Panc1 (cell line): ENCODE data around the gene CLSTN2.

Experiments used
- CTCF ChIP-seq: fragments of 450-650 bp; IDR thresholded peaks from 2 replicates; pipeline ENCODE4 v1.5.1; 2017; ENCODE audit warnings: mild to moderate bottlenecking
- REST ChIP-seq, 2 experiments: IDR thresholded peaks; 2 replicates each; pipeline ENCODE4 v1.6.1; 2011 to 2012; ENCODE audit warnings: low read depth in 2 of 2, control low read depth in 1 of 2, low read length in 1 of 2, mild to moderate bottlenecking in 1 of 2, moderate library complexity in 1 of 2; ENCODE audit not compliant: insufficient read depth in 1 of 2
- SIN3A ChIP-seq: IDR thresholded peaks from 2 replicates; pipeline ENCODE4 v1.6.1; 2012; ENCODE audit warnings: low read depth, mild to moderate bottlenecking, low read length, moderate library complexity, borderline replicate concordance; ENCODE audit not compliant: insufficient read depth

GRCh38 chr3:140311428-140311827 is 376.4 kb downstream of the CLSTN2 start:
- TF ChIP-seq CTCF (no peak), SIN3A (no peak), REST (IDR thresholded peaks at IDR 0.05; ENCODE audit: insufficient read depth in 1 of 2, low read depth in 2 of 2, low read length in 1 of 2) (no peak)
